GM04503 (cell line): ENCODE data around the gene NELFCD.

Experiments
- DNase-seq: peaks from one replicate; pipeline ENCODE4 v3.0.0-alpha.2; 2012; ENCODE audit warnings: low read depth

Gene NELFCD

DNA sequence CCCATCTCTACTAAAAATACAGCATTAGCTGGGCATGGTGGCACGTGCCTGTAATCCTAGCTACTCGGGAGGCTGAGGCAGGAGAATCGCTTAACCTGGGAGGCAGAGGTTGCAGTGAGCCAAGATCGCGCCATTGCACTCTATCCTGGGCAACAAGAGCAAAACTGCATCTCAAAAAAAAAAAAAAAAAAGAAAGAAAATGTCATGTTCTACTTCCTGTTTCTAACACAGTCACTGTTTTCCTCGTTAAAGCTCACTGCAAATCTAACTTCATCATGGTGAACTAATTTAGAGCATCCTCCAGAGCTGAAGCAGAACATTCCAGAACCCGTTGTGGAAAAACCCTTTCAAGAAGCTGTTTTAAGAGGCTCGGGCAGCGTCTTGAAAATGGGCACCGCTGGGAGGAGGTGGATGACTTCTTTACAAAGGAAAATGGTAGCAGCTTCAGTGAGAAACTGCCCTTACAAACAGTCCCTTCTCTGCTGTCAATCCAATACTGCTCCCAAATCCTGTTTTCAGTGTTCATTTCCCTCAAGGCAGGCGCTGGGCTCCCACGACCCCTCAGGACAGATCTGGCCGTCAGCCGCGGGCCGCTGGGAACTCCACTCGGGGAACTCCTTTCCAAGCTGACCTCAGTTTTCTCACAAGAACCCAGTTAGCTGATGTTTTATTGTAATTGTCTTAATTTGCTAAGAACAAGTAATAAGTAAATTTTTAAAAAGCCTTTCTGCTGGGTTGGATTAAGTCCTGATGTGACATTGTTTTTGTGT, 13.5 kb downstream of the NELFCD start:
- DNase-seq: no peak

DNA sequence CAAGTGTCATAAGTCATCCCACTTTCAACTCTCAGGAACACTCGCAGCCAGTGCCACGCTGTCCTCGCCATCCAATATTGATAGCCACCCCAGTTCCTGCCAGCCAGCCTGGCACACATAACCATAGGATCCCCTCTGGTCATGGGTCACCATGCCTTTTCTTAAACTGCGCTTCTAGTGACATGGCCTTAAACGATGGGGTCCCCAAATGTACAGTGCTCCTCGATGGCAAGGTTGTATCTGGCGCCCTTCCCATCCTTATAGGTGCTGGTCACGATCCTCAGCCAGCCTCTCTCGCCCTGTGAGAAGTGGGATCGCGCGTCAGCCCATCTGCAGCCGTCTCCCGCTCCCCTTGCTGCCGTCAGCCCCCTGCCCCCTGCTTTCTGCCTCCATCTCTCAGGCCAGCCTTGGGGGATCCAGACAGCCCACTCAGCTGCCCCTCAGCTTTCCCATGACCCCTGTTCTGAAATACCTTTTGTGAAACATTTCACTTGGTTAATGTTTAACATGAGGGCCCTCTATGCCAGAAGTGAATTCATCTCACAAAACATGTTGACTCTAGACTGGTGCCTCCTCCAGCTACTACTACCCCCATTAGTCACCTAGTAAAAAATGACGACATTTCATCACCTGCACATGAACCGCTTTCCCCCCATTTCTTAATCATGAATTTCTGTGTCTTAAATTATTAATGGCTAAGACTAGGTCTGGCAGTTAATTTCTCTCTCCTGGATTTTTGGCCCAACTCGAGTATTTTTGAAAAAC, 14.6 kb downstream of the NELFCD start:
- DNase-seq: no peak

DNA sequence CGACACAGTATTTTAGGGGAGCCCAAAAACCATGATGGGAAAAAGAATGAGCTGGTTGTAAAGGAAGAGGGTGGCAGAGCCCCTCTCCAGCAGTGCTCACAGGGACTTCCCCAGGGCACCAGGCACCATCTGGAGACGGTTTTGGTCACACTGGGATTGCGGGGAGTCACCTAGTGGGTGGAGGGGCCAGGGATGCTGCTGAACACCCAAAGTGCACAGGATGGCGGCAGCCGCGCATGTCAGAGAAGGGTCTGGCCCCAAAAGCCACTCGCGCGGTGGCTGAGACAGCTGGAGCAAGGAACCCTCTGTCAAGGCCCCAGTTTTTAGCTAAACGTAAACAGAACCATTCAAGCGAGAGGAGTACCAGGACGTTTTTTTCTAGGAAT, 15.2 kb downstream of the NELFCD start:
- no peak for DNase-seq

GRCh38 chr20:58997141-58997770, 16.2 kb downstream of the NELFCD start:
- DNase-seq: no peak

- no peak for DNase-seq
These were observed 17.6 kb downstream of the NELFCD start for GRCh38 chr20:58998656-58999055.

GRCh38 chr20:59000326-59000725, 19.3 kb downstream of the NELFCD start:
- DNase-seq: no peak

DNA sequence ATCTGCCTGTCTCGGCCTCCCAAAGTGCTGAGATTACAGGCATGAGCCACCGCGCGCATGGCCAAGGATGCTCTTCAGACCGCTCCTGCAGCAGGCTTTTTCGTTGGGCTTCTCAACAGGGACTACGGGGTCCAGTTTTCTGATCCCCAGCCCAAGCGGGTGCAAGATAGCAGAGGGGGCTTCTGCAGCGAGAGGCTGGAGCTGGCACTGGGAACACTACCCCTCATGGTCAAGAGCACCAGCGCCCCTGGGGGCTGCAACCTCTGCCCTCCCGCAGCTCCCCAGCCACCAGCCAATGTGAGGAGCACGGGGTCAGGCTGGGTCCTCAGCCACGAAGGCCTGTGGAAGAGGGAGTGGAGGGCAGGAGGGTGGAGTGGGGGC, 20.0 kb downstream of the NELFCD start:
- no peak for DNase-seq

GRCh38 chr20:59001449-59002171, 20.6 kb downstream of the NELFCD start:
- DNase-seq: no peak

GRCh38 chr20:59002388-59002787, 21.3 kb downstream of the NELFCD start:
- no peak for DNase-seq

DNA sequence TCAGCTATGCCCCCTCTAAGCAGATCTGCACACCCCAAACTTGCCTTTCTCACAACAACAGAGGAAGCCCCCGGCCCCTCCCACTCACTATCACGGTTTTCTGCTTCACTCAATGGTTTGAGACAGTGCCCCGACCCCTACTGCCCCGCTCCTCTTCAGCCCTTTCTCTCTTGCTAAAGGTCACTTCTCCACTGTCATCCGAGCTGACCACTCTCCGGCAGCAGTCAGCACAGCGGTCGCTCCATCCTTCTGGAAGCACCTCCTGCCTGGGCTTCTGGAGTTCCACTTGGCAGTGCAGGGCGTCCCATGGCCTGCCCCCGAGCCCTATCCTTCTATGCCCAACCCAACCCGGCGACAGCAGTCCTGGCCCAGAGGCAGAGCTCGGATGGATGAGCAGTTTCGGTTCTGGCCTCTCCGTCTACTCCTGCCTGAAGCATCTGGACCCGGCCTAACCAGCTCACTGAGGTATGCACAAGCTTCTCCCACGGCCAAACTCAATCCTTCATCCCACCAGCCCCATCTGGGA, 21.9 kb downstream of the NELFCD start:
- DNase-seq: no peak

DNA sequence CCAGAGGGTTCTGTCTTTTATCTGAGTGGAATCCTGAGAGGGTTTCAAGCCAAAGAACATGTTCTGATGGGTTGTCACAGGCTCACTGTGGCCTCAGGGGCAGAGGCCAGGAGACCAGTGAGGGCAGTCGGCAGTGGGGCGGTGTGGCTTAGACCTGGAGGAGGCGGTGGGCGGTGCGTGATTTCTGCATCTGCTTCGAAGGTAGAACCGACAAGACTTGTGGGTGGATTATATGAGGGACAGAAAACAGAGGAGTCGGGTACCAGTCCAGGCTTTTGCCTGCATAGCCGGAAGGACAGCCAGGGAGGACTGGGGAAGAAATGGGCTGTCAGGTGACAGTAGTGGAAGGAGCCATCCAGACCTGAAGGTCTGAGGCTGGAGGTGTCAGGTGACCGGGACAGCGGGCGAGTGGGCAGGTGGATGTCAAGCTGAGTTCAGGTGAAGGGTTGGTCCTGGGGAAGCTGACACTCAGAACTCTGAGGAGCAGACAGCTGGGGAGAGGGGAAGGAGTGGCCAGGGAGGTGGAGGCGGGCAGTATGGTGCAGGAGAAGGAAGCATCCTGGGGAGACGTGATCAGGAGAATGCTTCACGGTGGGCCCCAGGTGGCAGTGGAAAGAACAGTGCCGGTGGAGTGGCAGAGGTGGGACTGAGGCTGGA, 22.9 kb downstream of the NELFCD start:
- DNase-seq: no peak

DNA sequence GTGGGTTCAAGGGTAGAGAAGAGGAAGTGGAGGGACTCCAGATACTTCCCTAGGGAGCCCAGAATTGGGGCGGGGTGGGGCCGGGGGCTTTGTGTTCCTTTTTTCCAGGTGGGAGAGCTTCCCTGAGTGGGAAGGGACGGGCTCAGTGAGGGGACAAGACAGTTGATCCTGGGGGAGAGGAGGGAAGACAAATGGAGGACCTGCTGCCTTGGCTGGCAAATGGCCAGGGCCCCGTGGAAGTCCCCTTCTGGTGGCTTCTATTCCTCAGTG, 23.4 kb downstream of the NELFCD start:
- no peak for DNase-seq

GRCh38 chr20:59004763-59005522, 23.9 kb downstream of the NELFCD start:
- DNase-seq: no peak

DNA sequence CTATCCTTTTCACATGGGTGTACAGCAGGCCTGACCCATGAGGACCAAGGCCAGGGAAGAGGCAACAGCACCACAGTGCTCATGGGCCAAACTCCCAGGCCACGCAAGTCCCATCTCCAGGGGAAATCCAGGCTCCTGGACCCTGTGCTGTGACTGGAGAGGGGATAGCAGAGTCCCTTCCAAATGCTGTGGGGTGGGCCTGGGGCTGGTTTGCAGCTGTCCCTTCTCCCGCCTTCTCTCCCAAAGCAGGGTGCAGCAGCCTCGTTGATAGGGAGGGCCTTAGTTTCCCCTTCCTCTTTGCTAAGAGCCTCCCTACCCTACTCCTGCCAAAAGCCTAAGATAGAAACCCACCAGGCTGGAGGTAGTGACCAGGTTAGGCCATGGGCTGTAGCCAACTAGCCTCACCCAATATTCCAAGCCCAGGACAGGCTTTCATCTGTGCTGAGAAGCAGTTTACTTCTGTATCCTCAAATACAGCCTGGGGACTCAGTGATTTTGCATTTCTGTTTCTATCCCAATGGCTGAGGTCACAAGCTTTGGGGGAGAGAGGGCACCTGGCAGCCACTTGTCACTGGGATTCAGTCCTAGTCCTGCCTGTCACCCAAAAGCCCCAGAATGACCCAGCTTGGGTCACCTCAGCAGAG, 24.6 kb downstream of the NELFCD start:
- DNase-seq: no peak

DNA sequence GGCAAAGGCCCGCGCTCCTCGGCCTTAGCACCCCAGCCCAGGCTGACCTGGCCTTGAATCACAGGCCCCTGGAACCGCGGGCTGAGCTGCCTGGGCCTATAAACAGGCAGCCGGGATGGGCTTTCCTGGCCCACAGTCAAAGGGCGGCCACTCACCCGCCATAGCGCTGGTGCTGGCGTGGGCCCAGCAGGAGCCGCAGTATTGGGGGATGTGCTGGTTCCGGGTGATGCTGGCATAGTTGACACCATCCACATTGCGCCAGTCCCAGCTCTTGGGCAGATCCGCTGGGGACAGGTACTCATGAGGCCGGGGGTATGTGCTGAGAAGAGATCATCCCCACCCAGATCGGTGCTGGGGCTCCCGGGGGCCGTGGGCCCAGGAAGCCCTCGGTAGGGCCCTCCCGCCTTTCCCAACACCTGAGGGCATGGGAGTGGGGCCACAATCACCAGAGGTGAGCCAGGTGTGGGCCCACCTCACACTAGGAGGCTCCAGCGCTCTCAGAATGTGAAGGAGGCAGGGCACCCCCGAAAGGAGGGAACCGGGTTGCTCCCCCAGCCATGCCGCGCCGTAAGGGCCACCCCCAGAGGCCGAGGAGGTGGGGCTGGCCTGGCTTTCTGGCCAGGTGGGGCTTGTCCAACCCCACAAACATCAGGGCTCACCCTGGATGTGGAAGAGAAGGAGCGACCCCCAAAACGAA, 25.3 kb downstream of the NELFCD start:
- DNase-seq: no peak

GRCh38 chr20:59006864-59007664, 26.0 kb downstream of the NELFCD start, which contains the start of gene CTSZ:
Gene CTSZ (minus strand): TSS chr20:59007254. CDS start chr20:59007128, 126 bp downstream.
- DNase-seq: no peak

- DNase-seq: no peak
These were observed 26.8 kb downstream of the NELFCD start for GRCh38 chr20:59007665-59008511.

DNA sequence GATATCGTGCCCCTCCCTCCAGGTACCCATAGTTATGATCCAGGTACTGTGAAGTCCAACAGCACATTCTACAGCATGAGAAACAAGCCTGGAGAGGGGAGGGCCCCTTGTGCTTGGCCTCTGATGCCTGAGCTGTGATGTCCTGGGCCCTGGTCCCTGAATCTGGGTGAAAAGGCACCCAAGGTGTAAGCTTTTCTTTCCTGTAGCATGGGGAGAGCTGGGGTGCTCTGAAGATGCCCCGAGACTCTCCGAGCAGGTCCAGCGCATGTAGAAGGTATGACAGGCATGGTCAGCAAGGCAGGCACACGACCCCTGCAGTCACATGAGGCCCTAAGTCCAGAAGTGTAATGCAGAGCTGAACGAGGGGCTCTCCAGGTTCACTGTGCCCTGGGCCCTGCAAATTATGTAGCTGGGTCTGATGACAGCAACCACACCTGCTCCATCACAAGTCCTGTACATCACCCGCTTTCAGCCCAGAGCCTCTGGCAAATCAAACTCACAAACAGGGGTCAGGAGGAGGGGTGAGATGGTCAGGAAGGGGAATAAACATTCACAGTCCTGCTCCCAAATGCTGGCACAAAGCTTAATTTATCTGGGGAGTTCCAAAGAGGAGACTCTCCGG, 27.8 kb downstream of the NELFCD start:
- DNase-seq: no peak
